Left colon (tissue), 2 donors: ENCODE data around the gene FBLN2. TPM values are rescaled to one million over a fixed set of nuclear protein-coding genes. Genes with fewer than 3 reads are reported as not detected.

Source experiments
- ATAC-seq: fragments of 200-7000 bp; cut with Tn5 transposase; one replicate; pipeline ENCODE4 v1.9.1; 2020; ENCODE audit warnings: mild to moderate bottlenecking, moderate library complexity
- DNase-seq, 2 donors: peaks; one replicate each; pipeline ENCODE4 v3.0.0-alpha.2; 2020
- intact Hi-C, 2 donors: fragments of 100-400 bp; cut with DNase I in 1 of 2; cut with micrococcal nuclease in 1 of 2; formaldehyde crosslinking; loops; one replicate each; pipeline versions ENCODE4 v1.11.2 to v1.14.0; 2022; cut with DNase I, micrococcal nuclease
- total RNA-seq, 2 donors: library from RNA; stranded (reverse); fragmentation: NEBNext Ultra II Directional; extraction: Animal tissue kit (Norgen Biotek cat#: 25700); gene quantifications; one replicate each; pipeline ENCODE4 v1.2.1, GENCODE V29; 2021
- donor health status: DM: no; HTN: no; CAD: no.
- donor health status: DM: yes; HTN: yes; CAD: no.

The FBLN2 gene
- total RNA-seq, 2 donors from 2014 or later = 20.7 to 22.8 TPM

DNA sequence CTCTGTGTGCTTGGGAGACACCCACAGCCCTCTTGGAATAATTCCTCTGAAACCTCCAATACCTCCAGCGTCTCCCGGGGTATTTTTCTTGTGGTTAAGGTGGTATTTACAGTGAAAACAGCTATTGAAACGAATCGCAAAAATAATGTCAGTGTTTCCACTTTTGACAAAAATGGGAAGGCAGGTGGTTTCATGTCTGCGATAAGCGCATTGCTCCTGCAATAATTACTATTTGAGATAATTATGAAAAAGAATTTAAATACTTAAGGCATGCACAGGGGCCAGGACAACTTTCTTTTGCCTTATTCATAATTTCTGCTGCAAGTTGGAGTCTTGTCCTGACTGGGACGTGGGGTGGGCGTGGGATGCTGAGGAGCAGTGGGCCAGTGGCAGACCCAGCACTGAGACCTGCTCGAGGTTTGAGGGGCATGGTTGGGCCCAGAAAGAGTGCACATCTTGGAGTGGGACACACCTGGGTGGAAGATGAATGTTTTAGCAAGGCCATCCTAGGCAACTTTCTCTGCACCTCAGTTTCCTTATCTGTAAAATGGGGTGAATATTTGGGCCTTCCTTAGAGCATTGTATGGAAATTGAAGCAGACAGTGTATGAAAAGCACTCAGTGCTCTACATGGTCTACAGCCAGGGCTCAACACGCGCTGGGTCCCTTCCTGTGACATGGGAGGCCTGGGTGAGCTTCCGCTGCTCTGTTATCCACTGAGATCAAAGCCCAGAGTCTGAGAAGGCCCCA is 110.5 kb downstream of the FBLN2 start:
- ATAC-seq (no peak), DNase-seq (no peak)
- intact Hi-C loops = no loop called here

DNA sequence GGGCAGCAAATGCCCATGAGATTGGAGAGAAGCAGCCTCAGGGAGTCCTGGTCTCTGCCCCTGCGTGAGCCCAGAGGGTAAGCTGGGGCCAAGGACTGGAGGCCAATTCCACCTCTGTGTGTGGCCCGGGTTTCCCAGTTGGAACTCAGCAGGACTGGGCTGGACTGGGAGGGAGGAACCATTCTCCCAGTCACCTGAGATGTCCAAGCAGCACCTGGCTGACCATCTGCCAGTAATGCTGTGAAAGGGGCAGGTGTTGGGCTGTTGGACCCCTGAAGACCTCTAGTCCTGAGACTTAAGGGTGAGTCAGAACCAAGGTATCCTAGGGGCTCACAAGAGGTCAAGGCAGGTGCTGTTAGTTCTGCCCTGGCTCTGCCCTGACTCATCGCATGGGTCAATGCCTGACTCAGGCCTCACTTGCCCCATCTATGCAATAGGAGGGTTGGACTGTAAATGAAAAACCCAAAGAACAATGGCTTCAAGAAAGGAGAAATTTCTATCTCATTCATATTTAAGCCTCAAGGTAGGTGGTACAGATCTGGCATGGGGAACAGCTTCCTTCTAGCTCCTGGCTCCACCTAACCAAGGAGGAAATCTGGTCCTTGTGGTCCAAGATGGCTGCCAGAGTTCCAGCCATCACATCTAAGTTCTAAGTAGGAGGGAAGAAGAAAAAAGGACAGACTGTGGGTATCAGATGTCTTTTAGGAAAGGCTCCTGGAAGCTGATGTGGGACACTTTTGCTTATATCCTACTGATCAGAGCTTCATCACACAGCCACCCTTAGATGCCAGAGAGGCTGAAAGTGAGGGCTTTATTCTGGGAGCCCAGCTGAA is 111.3 kb downstream of the FBLN2 start:
- intact Hi-C loops = no loop called here
- DNase-seq (no peak), ATAC-seq (no peak)

DNA sequence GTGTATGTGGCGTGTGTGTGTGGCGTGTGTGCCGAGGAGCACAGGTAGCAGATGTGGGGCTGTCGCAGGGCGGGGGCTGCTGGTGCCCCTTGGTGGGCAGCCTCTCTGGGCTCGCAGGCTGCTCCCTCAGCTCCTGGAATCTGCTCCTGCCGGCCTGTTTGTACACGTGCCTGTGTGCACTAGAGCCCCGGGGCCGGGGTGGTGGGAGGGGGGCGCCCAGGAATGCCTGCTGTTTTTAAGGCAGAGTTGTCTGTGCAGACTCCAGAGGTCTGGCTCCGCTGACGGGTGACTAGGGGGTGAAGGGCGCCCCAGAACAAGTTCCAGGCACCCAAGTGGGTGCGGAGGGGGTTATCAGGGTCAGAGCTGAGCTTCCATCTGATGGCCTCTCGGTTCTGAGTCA is 112.2 kb downstream of the FBLN2 start:
- ATAC-seq = no peak
- intact Hi-C loops = no loop called here

DNA sequence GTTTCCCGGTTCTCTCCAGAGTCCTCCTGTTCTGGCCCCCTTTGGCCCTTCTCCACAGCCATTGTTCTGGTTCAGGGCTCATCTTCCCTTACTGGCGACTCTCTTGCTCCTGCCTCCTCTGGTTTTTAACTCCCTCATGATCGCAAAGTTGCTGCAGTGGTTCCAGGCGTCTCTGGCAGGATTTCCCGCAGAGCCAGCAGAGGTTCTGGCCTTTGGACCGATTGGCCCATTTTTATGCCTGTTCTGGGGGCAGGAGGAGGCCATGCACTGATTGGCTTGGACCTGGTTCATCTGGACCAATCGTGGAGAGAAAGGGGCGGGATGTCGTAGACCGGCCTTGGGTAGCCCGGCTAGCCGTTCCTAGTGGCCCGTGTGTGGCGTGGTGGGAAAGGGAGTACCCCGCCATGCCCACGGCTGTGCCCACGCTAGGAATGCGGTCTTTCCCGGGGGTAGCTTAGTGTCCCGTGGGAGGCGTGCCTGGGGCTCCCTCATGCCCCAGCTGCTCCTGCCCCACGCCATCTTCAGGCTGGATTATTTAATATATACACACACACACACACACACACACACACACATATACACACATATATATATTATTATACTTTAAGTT is 113.4 kb downstream of the FBLN2 start:
- intact Hi-C loops = no loop called here
- no peak for ATAC-seq

More for the DNA sequence above, 112.2 kb downstream of the FBLN2 start:
- no peak for DNase-seq

DNA sequence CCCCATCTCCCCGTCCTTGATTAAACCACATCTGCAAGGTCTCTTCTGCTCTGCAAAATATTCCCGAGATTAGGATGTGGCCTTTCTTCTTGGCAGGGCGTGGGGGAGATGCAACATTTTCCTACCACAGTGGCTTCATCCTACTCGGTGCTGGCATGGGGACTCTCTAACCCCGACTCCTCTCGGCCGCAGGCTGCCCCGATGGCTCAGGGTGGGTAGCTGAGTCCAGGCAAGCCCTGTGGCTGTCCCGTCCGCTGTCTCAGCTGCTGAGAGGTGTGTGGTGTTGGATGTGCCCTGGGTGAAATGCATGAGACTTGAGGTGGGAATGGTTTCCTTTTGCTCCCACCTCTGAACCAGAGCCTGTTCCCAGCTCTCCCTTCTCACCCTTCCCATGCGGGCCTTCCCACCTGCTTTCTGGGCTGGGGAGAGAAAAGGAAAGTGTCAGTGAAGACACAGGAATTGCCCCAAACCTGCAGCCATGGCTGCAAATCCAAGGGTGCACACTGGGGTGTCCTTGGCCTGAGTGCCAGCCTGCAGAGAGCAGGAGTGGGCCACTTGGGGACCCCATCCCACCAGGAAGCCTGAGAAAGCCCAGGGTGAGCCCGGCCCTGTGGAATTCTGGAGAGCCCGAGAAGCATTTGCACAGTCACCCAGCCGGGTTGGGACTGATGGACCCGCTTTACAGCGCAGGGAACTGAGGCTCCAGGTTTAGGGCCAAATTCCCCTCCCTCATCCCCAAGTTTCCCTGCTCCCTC is 115.0 kb downstream of the FBLN2 start:
- DNase-seq = no peak
- intact Hi-C loops = no loop called here
- no peak for ATAC-seq

More for the DNA sequence above, 113.4 kb downstream of the FBLN2 start:
- DNase-seq = no peak

DNA sequence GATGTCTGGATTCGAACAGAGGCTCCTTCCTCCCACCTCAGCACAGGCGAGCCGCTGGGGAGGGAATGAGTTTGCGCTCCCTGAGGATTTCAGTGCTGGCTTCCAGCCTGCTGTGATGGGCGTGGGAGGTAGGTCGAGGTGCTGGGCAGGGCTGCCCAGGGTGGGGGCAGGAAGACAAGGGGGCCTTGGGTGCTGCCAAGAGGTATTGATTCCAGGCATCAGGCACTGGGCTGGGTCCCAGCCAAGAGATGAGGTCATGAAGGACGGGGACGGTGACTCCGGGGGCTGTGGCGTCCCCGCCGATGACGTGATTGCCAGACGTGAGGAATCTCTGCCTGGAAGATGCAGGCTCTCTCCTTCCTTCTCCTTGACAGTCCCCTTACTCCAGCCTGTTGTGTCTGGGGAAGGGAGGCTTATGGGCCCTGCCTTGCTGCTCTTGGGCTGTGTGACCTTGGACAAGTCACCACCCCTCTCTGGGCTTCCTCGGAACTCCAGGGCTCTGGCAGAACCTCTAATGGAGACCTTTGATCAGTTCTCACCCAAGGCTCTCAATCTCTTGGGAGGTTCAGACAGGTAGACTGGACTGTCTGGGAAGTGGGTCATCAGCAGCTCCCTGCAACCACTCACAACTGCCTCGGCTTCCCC is 116.8 kb downstream of the FBLN2 start:
- no peak for DNase-seq
- intact Hi-C loops = no loop called here
- no peak for ATAC-seq

DNA sequence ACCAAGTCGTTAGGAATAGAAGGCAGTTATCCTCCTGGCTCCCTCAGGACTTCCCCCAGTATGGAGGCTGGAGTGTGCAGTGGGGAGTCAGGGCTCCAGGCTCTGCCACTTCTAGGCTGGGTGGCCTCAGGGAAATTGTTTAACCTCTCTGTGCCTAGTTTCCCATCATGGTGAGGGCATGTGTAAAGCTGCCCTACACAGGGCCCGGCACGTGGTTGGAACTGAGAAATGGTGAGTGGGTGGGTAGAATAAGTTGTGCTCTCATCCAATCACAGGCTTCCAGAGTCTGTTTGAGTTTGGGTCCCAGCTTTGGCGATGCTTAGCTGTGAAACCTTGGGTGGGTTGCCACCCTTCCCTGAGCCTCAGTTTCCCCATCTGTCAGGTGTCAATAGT is 117.3 kb downstream of the FBLN2 start:
- intact Hi-C loops = no loop called here
- ATAC-seq = no peak

DNA sequence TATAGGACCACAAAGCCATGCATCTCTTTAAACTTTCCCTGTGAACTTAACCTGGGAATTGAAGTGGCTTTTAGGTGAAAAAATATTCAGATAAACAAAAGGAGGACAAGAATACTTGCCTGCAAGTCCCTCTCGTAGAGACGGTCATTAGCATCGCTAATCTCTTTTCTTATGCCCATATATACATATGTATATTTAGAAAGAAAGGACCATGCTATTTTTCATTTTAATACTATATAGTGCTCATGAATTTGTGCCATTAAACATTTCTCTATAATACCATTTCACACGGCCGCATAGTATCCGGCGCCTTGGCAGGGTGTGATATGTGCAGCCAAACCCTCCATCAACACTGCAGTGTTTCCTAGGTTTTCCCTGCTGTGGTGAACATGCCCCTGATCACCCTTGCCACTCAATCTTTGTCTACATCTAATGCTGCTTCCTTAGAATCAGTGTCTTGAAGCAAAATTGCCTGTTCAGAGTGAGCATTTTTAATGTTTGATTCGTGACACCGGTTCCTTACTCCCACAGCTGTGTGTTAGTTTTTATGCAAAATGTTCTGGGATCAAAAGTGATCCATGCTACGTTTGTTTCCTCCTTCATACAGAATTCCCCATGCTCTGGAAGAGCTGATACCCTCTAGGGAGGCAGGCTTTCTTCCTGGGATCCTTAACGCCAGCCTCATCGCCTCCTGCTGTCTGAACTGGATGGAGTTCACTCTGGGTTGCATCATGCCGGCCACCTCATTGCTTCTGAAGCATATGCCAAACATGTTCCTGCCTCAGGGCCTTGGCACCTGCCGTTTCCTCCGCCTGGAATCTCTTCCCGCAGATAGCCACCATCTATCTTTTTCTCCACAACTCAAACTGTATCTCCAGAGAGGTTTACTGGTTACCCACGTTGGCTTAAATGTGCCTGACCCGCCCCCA is 118.1 kb downstream of the FBLN2 start:
- intact Hi-C loops = no loop called here
- DNase-seq = no peak
- ATAC-seq = no peak

More for the DNA sequence above, 117.3 kb downstream of the FBLN2 start:
- DNase-seq = no peak

DNA sequence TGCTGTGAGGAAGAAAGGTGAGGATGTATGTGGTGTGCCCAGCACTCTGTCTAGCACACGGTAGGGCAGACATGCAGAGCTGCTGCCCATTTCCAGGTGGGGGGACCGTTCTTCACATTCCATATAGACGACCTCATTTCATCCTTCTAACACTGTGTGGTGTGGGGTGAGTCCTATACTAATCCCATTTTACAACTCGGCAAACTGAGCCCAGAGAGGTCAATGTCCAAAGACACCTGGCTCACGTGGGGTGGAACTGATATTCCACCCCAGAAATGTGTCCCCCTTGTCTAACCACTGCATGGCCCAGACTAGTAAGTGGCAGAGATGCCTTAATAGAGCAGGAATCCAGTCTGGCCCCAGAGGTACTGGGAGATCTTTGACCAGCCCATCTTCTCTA is 119.2 kb downstream of the FBLN2 start:
- DNase-seq (no peak), ATAC-seq (no peak)
- intact Hi-C loops = no loop called here

DNA sequence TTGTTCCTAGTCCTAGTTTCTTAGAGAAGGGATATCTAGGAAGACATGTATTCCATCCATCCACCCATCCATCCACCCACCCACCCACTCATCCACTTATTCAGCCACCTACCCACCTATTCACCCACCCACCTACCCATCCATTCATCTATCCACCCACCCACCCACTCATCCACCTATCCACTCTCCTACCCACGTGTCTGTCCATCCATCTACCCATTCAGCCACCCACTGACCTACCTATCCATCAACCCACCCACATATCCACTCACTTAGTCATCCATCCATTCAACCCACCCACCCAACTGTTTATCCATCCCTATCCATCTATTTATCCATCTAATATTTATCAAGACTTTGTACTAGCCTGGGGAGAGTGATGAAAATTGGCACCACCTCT is 120.5 kb downstream of the FBLN2 start:
- ATAC-seq (no peak), DNase-seq (no peak)
- intact Hi-C loops = no loop called here

DNA sequence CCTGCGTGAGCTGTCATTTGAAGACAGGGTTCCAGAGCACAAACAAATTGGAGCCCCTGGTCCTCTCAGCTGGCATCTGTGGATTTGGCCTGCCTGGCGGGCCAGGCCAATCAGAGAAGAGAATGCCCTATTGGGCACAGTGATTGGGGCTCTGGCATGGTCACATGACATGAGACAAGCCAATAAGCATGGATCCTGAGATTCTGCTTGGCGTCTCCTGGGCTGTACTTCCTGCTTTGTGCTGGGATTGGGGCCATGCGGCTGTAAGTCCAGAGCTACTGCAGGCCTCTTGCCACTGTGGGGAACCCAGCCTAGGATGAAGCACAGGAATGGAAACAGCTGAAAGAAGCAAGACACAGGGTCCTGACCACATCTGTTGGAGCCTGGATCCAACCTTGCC is 121.4 kb downstream of the FBLN2 start:
- intact Hi-C loops = no loop called here
- no peak for DNase-seq
- no peak for ATAC-seq

DNA sequence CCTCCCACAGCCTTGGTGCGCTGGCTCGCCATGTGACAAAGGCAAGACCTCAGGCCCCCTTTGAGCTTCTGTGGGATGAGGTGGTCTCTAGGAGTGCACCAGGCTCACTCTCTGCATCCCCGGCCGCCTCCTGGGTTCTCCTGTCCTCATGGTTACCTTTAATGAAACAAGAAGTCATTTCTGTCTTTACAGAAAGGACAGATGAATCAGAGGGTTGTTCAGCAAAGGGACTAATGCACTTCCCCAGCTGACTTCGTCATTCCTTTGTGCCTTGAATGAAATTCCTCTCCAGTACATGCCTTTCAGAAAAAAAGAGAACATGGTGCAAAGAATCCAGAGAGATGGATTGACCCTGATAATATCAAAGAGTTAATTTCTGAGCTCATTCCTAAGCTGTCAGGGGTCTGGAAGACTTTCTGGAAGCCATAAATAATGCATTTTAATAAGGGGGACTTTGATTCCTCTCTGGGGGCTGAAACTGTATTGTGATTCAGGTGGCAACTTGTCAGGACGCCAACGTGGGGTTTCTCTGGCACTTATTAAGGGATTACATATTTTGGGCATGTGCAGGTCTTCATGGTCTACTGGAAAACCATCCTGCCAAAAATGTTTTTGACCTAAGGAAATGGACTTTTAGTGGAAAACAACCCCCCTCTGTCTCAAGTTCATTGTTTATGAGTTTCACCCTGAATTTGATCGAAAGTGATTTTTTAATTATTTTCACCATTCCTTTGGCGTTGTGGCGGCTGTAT is 122.7 kb downstream of the FBLN2 start:
- intact Hi-C loops = no loop called here
- ATAC-seq = no peak
- no peak for DNase-seq

DNA sequence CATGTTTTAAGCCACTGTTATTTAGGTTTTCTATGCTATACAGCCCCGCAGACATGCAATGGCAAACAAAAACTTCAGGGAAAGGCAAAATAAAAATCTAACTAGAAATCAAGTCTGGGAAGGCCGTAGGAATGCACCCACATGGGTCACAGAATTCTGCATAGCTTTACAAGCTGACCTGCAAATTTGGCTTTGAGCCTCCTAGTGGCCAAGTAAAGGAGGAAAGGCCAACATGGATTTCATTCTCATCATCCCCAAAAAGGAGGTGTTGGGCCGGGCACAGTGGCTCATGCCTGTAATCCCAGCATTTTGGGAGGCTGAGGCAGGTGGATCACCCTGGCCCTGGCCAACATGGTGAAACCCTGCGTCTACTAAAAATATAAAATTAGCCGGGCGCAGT is 124.3 kb downstream of the FBLN2 start:
- ATAC-seq (no peak), DNase-seq (no peak)
- intact Hi-C loops = no loop called here

DNA sequence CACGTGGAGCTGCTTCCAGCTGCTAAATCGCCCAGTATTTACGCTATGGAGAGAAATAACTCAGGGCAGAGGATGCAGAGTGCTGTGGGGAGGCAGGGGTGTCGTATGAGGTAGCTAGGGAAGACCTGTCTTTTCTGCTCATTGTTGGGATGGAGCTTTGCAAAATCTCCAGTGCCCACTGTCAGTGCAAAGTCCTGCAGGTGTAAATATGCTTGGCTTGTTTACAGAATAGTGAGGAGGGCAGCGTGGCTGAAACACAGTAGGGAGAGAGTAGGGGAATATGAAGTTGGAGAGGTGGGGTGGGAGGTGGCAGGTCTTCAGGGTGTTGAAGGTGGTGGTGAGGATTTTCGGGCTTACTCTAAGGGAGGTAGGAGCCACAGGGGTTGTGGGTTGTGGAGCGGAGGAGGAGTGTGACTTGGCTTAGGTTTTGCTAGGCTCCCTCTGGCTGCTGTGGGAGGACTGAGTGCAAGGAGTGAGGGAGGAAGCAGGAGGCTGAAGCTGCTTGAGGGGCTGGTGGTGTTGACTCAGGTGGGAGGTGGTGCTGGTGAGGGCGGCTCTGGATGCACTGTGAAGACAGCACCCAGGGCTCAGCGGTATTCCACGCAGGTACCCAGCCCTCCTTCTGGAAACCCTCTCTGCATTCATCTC is 125.7 kb downstream of the FBLN2 start:
- intact Hi-C loops = no loop called here
- ATAC-seq = no peak
- DNase-seq = no peak

DNA sequence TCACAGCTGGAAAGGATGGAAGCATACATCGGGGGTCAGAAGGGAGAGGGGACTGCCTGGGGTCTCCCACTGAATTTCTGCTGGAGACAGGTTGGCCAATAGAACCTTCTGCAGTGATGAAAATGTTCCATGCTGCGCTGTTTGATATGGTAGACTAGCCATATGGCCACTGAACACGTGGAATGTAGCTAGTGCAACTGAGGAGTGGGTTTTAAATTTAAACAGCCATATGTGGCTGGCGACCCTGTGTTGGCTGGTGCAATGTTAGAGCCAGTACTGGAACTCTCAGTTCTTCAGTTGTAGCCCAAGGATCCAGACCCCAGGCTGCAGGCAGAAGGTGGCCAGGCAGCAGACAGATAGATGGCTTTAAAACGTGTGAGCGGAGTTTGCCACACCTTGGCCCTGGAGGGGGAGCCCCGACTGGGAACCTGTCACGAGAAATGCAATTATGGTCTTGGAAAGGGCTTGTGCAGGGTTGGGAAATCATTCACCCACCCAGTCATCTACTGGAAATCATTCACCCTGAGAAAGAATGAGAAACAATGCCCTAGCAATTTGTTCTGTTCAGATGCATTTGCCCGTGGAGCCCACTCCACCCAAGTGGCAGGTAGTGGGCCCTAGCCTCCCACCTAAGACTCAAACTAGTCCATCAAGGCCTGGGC is 127.6 kb downstream of the FBLN2 start:
- intact Hi-C loops = no loop called here
- DNase-seq (no peak), ATAC-seq (no peak)

DNA sequence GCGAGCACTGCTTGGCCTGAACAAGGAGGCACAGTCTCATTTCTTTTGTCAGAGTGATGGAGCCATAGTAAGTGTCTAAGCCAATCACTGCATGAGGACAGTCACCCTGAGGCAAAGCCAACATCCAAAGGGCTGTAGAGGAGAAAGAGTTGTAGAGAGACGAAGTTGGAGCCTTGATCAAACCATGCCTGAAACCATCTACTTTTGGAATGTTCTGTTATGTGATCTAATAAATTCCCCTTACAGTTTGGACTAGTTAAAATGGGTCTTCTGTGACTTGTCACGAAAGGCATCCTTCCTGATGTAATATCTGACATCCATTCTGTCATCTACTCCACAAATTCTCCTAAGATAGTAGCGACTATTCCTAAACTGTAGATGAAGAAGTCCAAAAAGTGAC is 128.3 kb downstream of the FBLN2 start:
- ATAC-seq (no peak), DNase-seq (no peak)
- intact Hi-C loops = no loop called here
